ENCODE measurements around the gene NKAIN2. TPM values are rescaled to one million over a fixed set of nuclear protein-coding genes. Genes with fewer than 3 reads are reported as not detected.

NKAIN2 gene
- total RNA-seq (not detected), polyA plus RNA-seq (ENCODE audit: insufficient read length in 6 of 6) (10 to 100 TPM in 5 of 6 donors, 1 to 10 TPM in 1; 9.5 to 23.4 (median 18.9) TPM)
- long read RNA-seq, donor 1: 0 reads
- long read RNA-seq, donor 2: 0 reads
- long read RNA-seq, donor 3, partial matches to known transcripts: 6 of 7 reads
- long read RNA-seq, donor 3, other reads (novel, unspliced or antisense): 0 of 7 reads
- long read RNA-seq, donor 4: 0 reads
- long read RNA-seq, donor 5: 0 reads
- long read RNA-seq, donor 6: 0 reads
- long read RNA-seq, donor 7: 0 reads
- long read RNA-seq, donor 8: 0 reads
- long read RNA-seq, donor 9: 0 reads
- long read RNA-seq, donor 10: 0 reads
- long read RNA-seq, donor 11, partial matches to known transcripts: 53 of 53 reads
- long read RNA-seq, donor 11, other reads (novel, unspliced or antisense): 0 of 53 reads
- long read RNA-seq, donor 12, partial matches to known transcripts: 5 of 5 reads
- long read RNA-seq, donor 12, other reads (novel, unspliced or antisense): 0 of 5 reads

DNA sequence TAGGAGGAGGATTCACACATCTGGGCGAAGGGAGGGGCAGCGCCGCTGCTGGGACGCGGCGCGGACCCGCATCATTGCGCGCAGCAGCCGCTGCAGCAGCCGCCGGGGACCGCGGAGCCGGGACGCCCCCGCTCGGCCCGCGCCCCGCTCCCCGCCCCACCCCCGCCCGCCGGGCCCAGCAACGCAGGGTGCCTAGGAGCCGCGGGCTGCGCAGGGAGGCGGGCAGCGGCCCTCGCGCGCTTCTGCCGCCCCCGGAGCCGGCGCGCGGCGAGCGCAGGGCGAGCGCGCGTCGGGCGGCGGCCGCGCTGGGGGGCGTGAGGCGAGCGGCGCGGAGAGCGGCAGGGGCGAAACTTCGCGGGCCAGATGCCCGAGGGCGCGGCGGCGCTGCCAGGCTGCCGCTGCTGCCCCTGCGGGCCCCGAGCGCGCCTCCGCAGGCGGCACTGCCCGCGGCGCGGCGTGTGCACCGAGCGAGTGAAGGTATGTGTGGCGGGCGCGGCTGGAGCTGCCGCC is at the start of gene NKAIN2:
Gene NKAIN2, plus strand, starts transcription at position 362 of the 510 bp plus-strand sequence.
- Histone ChIP-seq H3K9me3 (no peaks in the 10 kb centered on the region), H3K4me3 (peak within 1 kb of the TSS; percentile 31 to 48), H3K4me1 (peaks cover 7 to 10% of the 10 kb centered on the region in 2 donors), H3K27me3 (peaks cover 33 to 63% of the 10 kb centered on the region in 2 donors), H3K36me3 (no peaks in the 10 kb centered on the region), H3K27ac (no peak within 1 kb of the TSS)
- intact Hi-C loops (cut with DNase I): no loop called here
- DNase-seq (peak in 1 of 4 donors; percentile 45), ATAC-seq (peak; percentile 55)
- TF ChIP-seq, protein P1, sequence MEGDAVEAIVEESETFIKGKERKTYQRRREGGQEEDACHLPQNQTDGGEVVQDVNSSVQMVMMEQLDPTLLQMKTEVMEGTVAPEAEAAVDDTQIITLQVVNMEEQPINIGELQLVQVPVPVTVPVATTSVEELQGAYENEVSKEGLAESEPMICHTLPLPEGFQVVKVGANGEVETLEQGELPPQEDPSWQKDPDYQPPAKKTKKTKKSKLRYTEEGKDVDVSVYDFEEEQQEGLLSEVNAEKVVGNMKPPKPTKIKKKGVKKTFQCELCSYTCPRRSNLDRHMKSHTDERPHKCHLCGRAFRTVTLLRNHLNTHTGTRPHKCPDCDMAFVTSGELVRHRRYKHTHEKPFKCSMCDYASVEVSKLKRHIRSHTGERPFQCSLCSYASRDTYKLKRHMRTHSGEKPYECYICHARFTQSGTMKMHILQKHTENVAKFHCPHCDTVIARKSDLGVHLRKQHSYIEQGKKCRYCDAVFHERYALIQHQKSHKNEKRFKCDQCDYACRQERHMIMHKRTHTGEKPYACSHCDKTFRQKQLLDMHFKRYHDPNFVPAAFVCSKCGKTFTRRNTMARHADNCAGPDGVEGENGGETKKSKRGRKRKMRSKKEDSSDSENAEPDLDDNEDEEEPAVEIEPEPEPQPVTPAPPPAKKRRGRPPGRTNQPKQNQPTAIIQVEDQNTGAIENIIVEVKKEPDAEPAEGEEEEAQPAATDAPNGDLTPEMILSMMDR (IDR thresholded peaks at IDR 0.05): no peak

DNA sequence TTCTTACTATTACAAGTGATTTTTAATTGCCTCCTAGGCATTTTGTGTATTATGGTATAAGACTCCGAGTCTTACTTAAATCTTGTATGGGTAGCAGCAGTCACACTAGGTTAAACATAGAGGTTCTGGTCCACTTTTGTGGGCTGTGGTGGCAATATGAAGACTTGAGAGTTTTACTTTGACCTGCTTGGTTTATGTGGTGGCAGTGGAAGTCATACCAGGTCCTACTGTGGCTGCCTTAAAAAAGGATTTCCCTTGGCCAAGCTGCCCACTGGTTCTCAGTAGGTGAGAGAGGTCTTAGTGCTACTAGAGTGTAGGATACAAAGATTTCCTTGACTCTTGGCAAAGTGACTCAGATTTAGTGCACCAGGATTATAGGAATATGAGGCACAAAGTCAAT is 44.2 kb upstream of the NKAIN2 start:
- Histone ChIP-seq H3K4me3 (no peak overlapping the region), H3K36me3 (no peaks in the 10 kb centered on the region), H3K27me3 (no peaks in the 10 kb centered on the region), H3K9me3 (peaks cover 0 to 3% of the 10 kb centered on the region in 2 donors), H3K27ac (no peak overlapping the region), H3K4me1 (no peaks in the 10 kb centered on the region)
- no peak for ATAC-seq
- DNase-seq: no peak
- TF ChIP-seq, protein P1 (IDR thresholded peaks at IDR 0.05): no peak
- intact Hi-C loops (cut with DNase I): no loop called here

DNA sequence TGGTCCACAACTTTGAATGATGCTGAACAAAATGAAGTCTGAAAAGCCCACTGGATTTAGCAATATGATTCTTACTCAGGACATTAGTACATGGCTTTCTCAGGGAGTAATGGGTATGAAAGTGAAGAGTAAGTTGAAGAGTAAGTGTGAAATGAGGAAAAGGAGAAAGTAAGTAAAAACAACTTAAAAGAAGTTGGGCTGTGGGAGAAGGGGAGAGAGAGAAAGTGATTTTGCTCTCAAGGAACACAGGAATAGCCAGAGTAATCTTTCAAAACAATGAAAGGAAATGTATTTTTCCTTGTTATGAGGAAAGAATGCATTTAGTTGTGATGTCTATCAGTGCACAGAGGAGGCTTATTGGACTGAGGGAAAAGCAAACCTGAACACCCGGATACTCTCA is 39.8 kb upstream of the NKAIN2 start:
- no peak overlapping the region for H3K4me3 ChIP-seq
- H3K9me3 ChIP-seq: no peaks in the 10 kb centered on the region
- H3K27ac ChIP-seq: no peak overlapping the region
- no peaks in the 10 kb centered on the region for H3K36me3 ChIP-seq
- intact Hi-C loops (cut with DNase I): no loop called here
- DNase-seq: no peak
- TF ChIP-seq, protein P1 (IDR thresholded peaks at IDR 0.05): no peak
- ATAC-seq: no peak
- H3K27me3 ChIP-seq: no peaks in the 10 kb centered on the region
- H3K4me1 ChIP-seq: no peaks in the 10 kb centered on the region

DNA sequence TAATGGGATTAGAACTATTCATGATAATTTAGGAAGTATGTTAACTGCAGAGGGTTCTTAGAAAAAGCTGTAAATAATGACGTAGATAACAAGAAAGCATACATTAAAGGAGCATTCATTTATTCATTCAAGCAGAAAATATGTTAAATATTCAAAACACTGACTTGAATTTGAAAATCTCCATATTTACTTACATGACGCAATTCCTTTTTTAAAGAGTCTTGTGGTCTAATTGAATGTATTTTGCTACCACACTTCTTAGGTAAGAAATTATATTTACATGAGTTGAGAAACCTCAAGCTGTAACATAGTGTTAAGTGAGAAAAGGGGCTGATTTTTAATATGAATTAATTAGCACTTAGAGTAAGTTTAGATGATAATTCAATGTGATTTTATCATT is 38.9 kb upstream of the NKAIN2 start:
- Histone ChIP-seq H3K27ac (no peak overlapping the region), H3K27me3 (no peaks in the 10 kb centered on the region), H3K9me3 (no peaks in the 10 kb centered on the region), H3K36me3 (no peaks in the 10 kb centered on the region), H3K4me1 (no peaks in the 10 kb centered on the region), H3K4me3 (no peak overlapping the region)
- TF ChIP-seq, protein P1 (IDR thresholded peaks at IDR 0.05): no peak
- intact Hi-C loops (cut with DNase I): no loop called here
- DNase-seq (no peak), ATAC-seq (peak; percentile 33)

DNA sequence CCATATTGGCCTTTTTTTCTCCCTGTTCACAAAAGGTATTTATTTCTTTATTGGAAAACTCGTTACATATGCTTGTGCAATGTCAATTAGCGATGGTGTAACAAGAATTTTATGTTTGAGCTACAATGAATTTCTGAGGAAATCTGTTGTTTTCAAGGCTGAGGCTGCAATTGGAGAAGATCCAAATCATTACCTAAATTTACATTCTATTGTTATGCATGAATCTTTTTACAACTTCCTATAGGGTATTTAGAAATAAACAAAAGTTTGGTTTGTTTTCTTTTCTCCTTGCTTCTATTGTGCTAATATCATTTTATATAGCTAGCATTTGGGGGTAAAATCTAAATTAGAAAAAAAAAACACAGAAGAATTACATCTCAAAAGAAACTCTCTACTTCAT is 34.7 kb upstream of the NKAIN2 start:
- no peak for ATAC-seq
- Histone ChIP-seq H3K27ac (no peak overlapping the region), H3K27me3 (no peaks in the 10 kb centered on the region), H3K36me3 (no peaks in the 10 kb centered on the region), H3K4me1 (no peaks in the 10 kb centered on the region), H3K9me3 (no peaks in the 10 kb centered on the region), H3K4me3 (no peak overlapping the region)
- TF ChIP-seq, protein P1 (IDR thresholded peaks at IDR 0.05): no peak
- DNase-seq: no peak
- intact Hi-C loops (cut with DNase I): no loop called here
